ENCODE measurements around the gene NUDT7. TPM values are rescaled to one million over a fixed set of nuclear protein-coding genes. Genes with fewer than 3 reads are reported as not detected.
A peak's percentile ranks its signal among the peaks of the same experiment; 100 is the strongest.

Gene NUDT7
- total and polyA plus RNA-seq, 9 of the 15 experiments (the other 6 are each of a cell fraction or from before 2014, with no cell fraction given), result 5.6 to 24.2 (median 10.5) TPM

DNA sequence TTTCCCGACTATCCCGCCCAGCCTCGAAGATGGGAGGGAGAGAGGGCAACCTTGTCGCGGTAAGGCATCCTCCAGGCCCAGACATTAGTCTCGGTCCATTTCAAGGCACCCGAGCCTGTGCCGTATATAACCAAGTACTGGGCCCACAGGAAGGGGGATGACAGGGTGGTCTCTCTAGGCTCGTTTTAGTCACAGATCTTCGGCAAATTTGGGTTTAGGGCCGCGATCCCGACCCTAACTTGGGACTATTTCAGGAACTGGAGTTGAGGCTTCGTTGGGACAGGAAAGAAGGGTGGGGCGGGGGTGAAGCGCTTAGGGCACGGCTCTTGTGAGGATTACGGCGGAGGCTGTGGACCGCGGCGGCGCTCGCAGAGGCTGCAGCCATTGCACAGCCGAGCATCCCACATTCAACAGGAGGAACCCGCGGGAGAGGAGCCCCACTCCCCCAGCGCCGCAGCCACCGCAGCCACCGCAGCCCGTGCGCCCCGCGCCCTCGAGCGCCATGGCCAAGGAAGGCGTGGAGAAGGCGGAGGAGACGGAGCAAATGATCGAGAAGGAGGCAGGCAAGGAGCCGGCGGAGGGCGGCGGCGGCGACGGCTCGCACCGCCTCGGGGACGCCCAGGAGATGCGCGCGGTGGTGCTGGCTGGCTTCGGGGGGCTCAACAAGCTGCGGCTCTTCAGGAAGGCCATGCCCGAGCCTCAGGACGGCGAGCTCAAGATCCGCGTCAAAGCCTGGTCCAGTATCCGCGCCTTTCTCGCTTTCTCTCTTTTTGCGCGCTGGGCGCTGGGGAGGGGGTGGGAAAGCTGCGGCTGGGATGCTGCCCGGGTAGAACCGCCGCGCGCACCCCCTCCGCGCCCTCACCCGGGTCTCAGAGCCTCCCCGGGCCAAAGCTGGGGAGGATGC, 66.1 kb downstream of the NUDT7 start, which contains the start of gene VAT1L (continued):
- TF ChIP-seq, protein P1, sequence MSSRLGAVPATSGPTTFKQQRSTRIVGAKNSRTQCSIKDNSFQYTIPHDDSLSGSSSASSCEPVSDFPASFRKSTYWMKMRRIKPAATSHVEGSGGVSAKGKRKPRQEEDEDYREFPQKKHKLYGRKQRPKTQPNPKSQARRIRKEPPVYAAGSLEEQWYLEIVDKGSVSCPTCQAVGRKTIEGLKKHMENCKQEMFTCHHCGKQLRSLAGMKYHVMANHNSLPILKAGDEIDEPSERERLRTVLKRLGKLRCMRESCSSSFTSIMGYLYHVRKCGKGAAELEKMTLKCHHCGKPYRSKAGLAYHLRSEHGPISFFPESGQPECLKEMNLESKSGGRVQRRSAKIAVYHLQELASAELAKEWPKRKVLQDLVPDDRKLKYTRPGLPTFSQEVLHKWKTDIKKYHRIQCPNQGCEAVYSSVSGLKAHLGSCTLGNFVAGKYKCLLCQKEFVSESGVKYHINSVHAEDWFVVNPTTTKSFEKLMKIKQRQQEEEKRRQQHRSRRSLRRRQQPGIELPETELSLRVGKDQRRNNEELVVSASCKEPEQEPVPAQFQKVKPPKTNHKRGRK (tag; IDR thresholded peaks at IDR 0.05), result no peak
- TF ChIP-seq, protein P2, sequence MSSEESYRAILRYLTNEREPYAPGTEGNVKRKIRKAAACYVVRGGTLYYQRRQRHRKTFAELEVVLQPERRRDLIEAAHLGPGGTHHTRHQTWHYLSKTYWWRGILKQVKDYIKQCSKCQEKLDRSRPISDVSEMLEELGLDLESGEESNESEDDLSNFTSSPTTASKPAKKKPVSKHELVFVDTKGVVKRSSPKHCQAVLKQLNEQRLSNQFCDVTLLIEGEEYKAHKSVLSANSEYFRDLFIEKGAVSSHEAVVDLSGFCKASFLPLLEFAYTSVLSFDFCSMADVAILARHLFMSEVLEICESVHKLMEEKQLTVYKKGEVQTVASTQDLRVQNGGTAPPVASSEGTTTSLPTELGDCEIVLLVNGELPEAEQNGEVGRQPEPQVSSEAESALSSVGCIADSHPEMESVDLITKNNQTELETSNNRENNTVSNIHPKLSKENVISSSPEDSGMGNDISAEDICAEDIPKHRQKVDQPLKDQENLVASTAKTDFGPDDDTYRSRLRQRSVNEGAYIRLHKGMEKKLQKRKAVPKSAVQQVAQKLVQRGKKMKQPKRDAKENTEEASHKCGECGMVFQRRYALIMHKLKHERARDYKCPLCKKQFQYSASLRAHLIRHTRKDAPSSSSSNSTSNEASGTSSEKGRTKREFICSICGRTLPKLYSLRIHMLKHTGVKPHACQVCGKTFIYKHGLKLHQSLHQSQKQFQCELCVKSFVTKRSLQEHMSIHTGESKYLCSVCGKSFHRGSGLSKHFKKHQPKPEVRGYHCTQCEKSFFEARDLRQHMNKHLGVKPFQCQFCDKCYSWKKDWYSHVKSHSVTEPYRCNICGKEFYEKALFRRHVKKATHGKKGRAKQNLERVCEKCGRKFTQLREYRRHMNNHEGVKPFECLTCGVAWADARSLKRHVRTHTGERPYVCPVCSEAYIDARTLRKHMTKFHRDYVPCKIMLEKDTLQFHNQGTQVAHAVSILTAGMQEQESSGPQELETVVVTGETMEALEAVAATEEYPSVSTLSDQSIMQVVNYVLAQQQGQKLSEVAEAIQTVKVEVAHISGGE (CRISPR knock-in tag; IDR thresholded peaks at IDR 0.05), result no peak
- TF ChIP-seq PCBP1 (IDR thresholded peaks at IDR 0.05; ENCODE audit: low read depth, low read length, poor library complexity, severe bottlenecking) (peak; percentile 75), ARNT (IDR thresholded peaks at IDR 0.05) (peak in 1 of 2 experiments; percentile 77; a peak in 1 of 4 replicates), KHSRP (IDR thresholded peaks at IDR 0.05) (no peak), SMAD4 (CRISPR knock-in tag; conservative IDR thresholded peaks at IDR 0.05) (no peak), ATF1 (CRISPR knock-in tag; IDR thresholded peaks at IDR 0.05) (no peak), ATF1 (tag; IDR thresholded peaks at IDR 0.05) (no peak), SRF (CRISPR knock-in tag; IDR thresholded peaks at IDR 0.05) (no peak), MAFK (IDR thresholded peaks at IDR 0.05; ENCODE audit: low read length) (peak; percentile 56; the same call in 1 of the 2 replicates), ZNF830 (CRISPR knock-in tag; IDR thresholded peaks at IDR 0.05) (no peak), MYC (IDR thresholded peaks at IDR 0.05; ENCODE audit: low read depth, low read length) (no peak), MYC (CRISPR knock-in tag; IDR thresholded peaks at IDR 0.05; ENCODE audit: borderline replicate concordance, low read depth) (no peak)
- TF ChIP-seq, protein P3, sequence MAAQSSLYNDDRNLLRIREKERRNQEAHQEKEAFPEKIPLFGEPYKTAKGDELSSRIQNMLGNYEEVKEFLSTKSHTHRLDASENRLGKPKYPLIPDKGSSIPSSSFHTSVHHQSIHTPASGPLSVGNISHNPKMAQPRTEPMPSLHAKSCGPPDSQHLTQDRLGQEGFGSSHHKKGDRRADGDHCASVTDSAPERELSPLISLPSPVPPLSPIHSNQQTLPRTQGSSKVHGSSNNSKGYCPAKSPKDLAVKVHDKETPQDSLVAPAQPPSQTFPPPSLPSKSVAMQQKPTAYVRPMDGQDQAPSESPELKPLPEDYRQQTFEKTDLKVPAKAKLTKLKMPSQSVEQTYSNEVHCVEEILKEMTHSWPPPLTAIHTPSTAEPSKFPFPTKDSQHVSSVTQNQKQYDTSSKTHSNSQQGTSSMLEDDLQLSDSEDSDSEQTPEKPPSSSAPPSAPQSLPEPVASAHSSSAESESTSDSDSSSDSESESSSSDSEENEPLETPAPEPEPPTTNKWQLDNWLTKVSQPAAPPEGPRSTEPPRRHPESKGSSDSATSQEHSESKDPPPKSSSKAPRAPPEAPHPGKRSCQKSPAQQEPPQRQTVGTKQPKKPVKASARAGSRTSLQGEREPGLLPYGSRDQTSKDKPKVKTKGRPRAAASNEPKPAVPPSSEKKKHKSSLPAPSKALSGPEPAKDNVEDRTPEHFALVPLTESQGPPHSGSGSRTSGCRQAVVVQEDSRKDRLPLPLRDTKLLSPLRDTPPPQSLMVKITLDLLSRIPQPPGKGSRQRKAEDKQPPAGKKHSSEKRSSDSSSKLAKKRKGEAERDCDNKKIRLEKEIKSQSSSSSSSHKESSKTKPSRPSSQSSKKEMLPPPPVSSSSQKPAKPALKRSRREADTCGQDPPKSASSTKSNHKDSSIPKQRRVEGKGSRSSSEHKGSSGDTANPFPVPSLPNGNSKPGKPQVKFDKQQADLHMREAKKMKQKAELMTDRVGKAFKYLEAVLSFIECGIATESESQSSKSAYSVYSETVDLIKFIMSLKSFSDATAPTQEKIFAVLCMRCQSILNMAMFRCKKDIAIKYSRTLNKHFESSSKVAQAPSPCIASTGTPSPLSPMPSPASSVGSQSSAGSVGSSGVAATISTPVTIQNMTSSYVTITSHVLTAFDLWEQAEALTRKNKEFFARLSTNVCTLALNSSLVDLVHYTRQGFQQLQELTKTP (IDR thresholded peaks at IDR 0.05; ENCODE audit: low read depth in 1 of 2, partially characterized antibody in 2 of 2), result peak in 1 of 2 experiments; percentile 69
- TF ChIP-seq, protein P4, sequence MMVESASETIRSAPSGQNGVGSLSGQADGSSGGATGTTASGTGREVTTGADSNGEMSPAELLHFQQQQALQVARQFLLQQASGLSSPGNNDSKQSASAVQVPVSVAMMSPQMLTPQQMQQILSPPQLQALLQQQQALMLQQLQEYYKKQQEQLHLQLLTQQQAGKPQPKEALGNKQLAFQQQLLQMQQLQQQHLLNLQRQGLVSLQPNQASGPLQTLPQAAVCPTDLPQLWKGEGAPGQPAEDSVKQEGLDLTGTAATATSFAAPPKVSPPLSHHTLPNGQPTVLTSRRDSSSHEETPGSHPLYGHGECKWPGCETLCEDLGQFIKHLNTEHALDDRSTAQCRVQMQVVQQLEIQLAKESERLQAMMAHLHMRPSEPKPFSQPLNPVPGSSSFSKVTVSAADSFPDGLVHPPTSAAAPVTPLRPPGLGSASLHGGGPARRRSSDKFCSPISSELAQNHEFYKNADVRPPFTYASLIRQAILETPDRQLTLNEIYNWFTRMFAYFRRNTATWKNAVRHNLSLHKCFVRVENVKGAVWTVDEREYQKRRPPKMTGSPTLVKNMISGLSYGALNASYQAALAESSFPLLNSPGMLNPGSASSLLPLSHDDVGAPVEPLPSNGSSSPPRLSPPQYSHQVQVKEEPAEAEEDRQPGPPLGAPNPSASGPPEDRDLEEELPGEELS (CRISPR knock-in tag; IDR thresholded peaks at IDR 0.05; ENCODE audit: borderline replicate concordance), result no peak

Measured in K562 (cell line).